Neural progenitor cell (in vitro differentiated cells): ENCODE results near the gene FNIP2. TPM values are rescaled to one million over a fixed set of nuclear protein-coding genes. Genes with fewer than 3 reads are reported as not detected.

Experiments
- DNase-seq: peaks from one replicate; pipeline ENCODE4 v3.0.0-alpha.2; 2016; ENCODE audit warnings: low spot score
- H2AFZ ChIP-seq: fragments of 200-600 bp; sonication (generic); replicated peaks from 2 replicates; pipeline ENCODE4 v1.6.1; 2016; ENCODE audit warnings: antibody characterized with exemption
- H3F3A ChIP-seq: fragments of 200-600 bp; sonication (generic); 2 replicates; pipeline ENCODE4 v1.6.1; 2016; ENCODE audit warnings: antibody characterized with exemption, low read depth
- H3K27ac ChIP-seq: fragments of 200-600 bp; sonication (generic); 2 replicates; pipeline ENCODE4 v1.5.1; 2016; ENCODE audit warnings: mild to moderate bottlenecking
- H3K27me3 ChIP-seq: fragments of 200-600 bp; sonication (generic); 2 replicates; pipeline ENCODE4 v1.6.1; 2016; ENCODE audit warnings: mild to moderate bottlenecking, moderate library complexity
- H3K36me3 ChIP-seq: fragments of 200-600 bp; sonication (generic); 2 replicates; pipeline ENCODE4 v1.5.1; 2016
- H3K4me1 ChIP-seq: fragments of 200-600 bp; sonication (generic); 2 replicates; pipeline ENCODE4 v1.6.1; 2016; ENCODE audit warnings: mixed run types
- H3K4me2 ChIP-seq: fragments of 200-600 bp; sonication (generic); 2 replicates; pipeline ENCODE4 v1.6.1; 2016
- H3K4me3 ChIP-seq: fragments of 200-600 bp; sonication (generic); 2 replicates; pipeline ENCODE4 v1.5.1; 2016
- H3K79me2 ChIP-seq: fragments of 200-600 bp; sonication (generic); 2 replicates; pipeline ENCODE4 v1.6.1; 2016; ENCODE audit warnings: low read depth
- H3K9ac ChIP-seq: fragments of 200-600 bp; sonication (generic); 2 replicates; pipeline ENCODE4 v1.6.1; 2016
- H3K9me3 ChIP-seq: fragments of 200-600 bp; sonication (generic); 2 replicates; pipeline ENCODE4 v1.5.1; 2016; ENCODE audit warnings: low read depth
- H4K20me1 ChIP-seq: fragments of 200-600 bp; sonication (generic); 2 replicates; pipeline ENCODE4 v1.6.1; 2016; ENCODE audit warnings: low read depth
- H3K27ac Mint-ChIP-seq: 3 replicates; pipeline ENCODE4 v1.8.0; 2021; ENCODE audit warnings: mixed read lengths
- H3K27me3 Mint-ChIP-seq: 2 replicates; pipeline ENCODE4 v1.8.0; 2022; ENCODE audit warnings: low read depth, mild to moderate bottlenecking, inconsistent platforms, moderate library complexity, mixed read lengths; ENCODE audit not compliant: insufficient read depth
- H3K36me3 Mint-ChIP-seq: 3 replicates; pipeline ENCODE4 v1.8.0; 2021; ENCODE audit warnings: mixed read lengths
- H3K4me1 Mint-ChIP-seq: 3 replicates; pipeline ENCODE4 v1.8.0; 2021; ENCODE audit warnings: mixed read lengths
- H3K4me3 Mint-ChIP-seq: 3 replicates; pipeline ENCODE4 v1.8.0; 2021; ENCODE audit warnings: mild to moderate bottlenecking, moderate library complexity, mixed read lengths
- H3K9me3 Mint-ChIP-seq: 3 replicates; pipeline ENCODE4 v1.8.0; 2020; ENCODE audit warnings: mixed read lengths
- CTCF ChIP-seq: fragments of 200-600 bp; sonication (generic); IDR thresholded peaks from 2 replicates; pipeline ENCODE4 v1.5.1; 2017; ENCODE audit warnings: antibody characterized with exemption, mild to moderate bottlenecking
- EZH2 ChIP-seq: fragments of 200-600 bp; sonication (generic); IDR thresholded peaks from 2 replicates; pipeline ENCODE4 v1.6.1; 2017; ENCODE audit warnings: antibody characterized with exemption, mild to moderate bottlenecking, moderate library complexity
- EZH2phosphoT487 ChIP-seq: fragments of 200-600 bp; sonication (generic); IDR thresholded peaks from 2 replicates; pipeline ENCODE4 v1.6.1; 2017; ENCODE audit warnings: antibody characterized with exemption
- total RNA-seq: library from RNA; depleted of rRNA; stranded (reverse); fragments of >200 nt; gene quantifications from 2 replicates; pipeline ENCODE4 v1.2.3, GENCODE V29; 2015; ENCODE audit warnings: low replicate concordance

FNIP2 gene
- 9.9 and 10.5 TPM in 2 replicates for total RNA-seq

- H3K4me1 ChIP-seq, result peaks cover 13% of the 10 kb centered on the region
- H3F3A ChIP-seq, result peaks cover 9% of the 10 kb centered on the region
- H2AFZ ChIP-seq, result peak within 1 kb of the TSS; percentile 94
- H3K27ac Mint-ChIP-seq, result peak within 1 kb of the TSS; percentile 97
- H3K36me3 Mint-ChIP-seq, result peaks cover 1% of the 10 kb centered on the region
- TF ChIP-seq CTCF (no peak), EZH2phosphoT487 (no peak), EZH2 (no peak)
- H4K20me1 ChIP-seq, result no peaks in the 10 kb centered on the region
- H3K27me3 ChIP-seq, result peaks cover 36% of the 10 kb centered on the region
- H3K4me1 Mint-ChIP-seq, result peaks cover 29% of the 10 kb centered on the region
- H3K4me3 ChIP-seq, result peak within 1 kb of the TSS; percentile 67
- H3K36me3 ChIP-seq, result no peaks in the 10 kb centered on the region
- peaks cover 10% of the 10 kb centered on the region for H3K27me3 Mint-ChIP-seq
- DNase-seq, result peak; percentile 93
- H3K9me3 Mint-ChIP-seq, result no peaks in the 10 kb centered on the region
- H3K9ac ChIP-seq, result no peak within 1 kb of the TSS
- peak within 1 kb of the TSS; percentile 93 for H3K4me2 ChIP-seq
- H3K79me2 ChIP-seq, result peaks cover 12% of the 10 kb centered on the region
- no peaks in the 10 kb centered on the region for H3K9me3 ChIP-seq
- H3K27ac ChIP-seq, result no peak within 1 kb of the TSS
- peak within 1 kb of the TSS; percentile 98 for H3K4me3 Mint-ChIP-seq
Observed at GRCh38 chr4:158768555-158769174, at the start of gene FNIP2. TSS of gene FNIP2 (plus strand) at chr4:158769026. CDS start at chr4:158769213, 187 bp downstream.

- Mint-ChIP-seq H3K27me3 (peaks cover 2% of the 10 kb centered on the region), H3K36me3 (peaks cover 20% of the 10 kb centered on the region), H3K27ac (no peak overlapping the region), H3K4me3 (peak overlapping the region; percentile 96), H3K9me3 (no peaks in the 10 kb centered on the region), H3K4me1 (peaks cover 18% of the 10 kb centered on the region)
- Histone ChIP-seq H2AFZ (no peak overlapping the region), H3K4me1 (peaks cover 3% of the 10 kb centered on the region), H3K9ac (no peak overlapping the region), H3K27me3 (no peaks in the 10 kb centered on the region), H3K36me3 (peaks cover 9% of the 10 kb centered on the region), H3K79me2 (peaks cover 30% of the 10 kb centered on the region), H3K27ac (no peak overlapping the region), H3K4me2 (peak overlapping the region; percentile 86), H4K20me1 (no peaks in the 10 kb centered on the region), H3F3A (peaks cover 9% of the 10 kb centered on the region), H3K9me3 (no peaks in the 10 kb centered on the region), H3K4me3 (peak overlapping the region; percentile 81)
- DNase-seq, result no peak
- TF ChIP-seq EZH2, result no peak
- no peak for TF ChIP-seq EZH2phosphoT487
- TF ChIP-seq CTCF, result no peak
Observed at GRCh38 chr4:158721680-158722079, 47.1 kb upstream of the FNIP2 start.

GRCh38 chr4:158722291-158722916 lies 46.4 kb upstream of the FNIP2 start:
- no peaks in the 10 kb centered on the region for H4K20me1 ChIP-seq
- no peaks in the 10 kb centered on the region for H3K27me3 ChIP-seq
- H3K4me3 ChIP-seq, result peak overlapping the region; percentile 81
- H2AFZ ChIP-seq, result peak overlapping the region; percentile 91
- Mint-ChIP-seq H3K27me3 (peaks cover 2% of the 10 kb centered on the region), H3K36me3 (peaks cover 17% of the 10 kb centered on the region), H3K9me3 (no peaks in the 10 kb centered on the region), H3K4me3 (peak overlapping the region; percentile 96), H3K27ac (peak overlapping the region; percentile 72), H3K4me1 (peaks cover 18% of the 10 kb centered on the region)
- peak overlapping the region; percentile 86 for H3K4me2 ChIP-seq
- H3K79me2 ChIP-seq, result peaks cover 30% of the 10 kb centered on the region
- TF ChIP-seq EZH2phosphoT487 (no peak), CTCF (no peak), EZH2 (no peak)
- no peaks in the 10 kb centered on the region for H3K9me3 ChIP-seq
- H3K9ac ChIP-seq, result peak overlapping the region; percentile 77
- peaks cover 9% of the 10 kb centered on the region for H3F3A ChIP-seq
- DNase-seq, result peak; percentile 58
- H3K4me1 ChIP-seq, result peaks cover 3% of the 10 kb centered on the region
- H3K36me3 ChIP-seq, result peaks cover 8% of the 10 kb centered on the region
- H3K27ac ChIP-seq, result peak overlapping the region; percentile 87
